Endodermal cell (in vitro differentiated cells): ENCODE results near the gene CYSLTR2. TPM values are rescaled to one million over a fixed set of nuclear protein-coding genes. Genes with fewer than 3 reads are reported as not detected.
A peak's percentile ranks its signal among the peaks of the same experiment; 100 is the strongest.

ENCODE experiments used
- DNase-seq: peaks from one replicate; pipeline ENCODE4 v3.0.0-alpha.2; 2017
- H3K27ac ChIP-seq: 2 replicates; pipeline ENCODE4 v1.5.1; 2013; ENCODE audit warnings: mild to moderate bottlenecking, low read depth, low read length, moderate library complexity
- H3K27me3 ChIP-seq: 2 replicates; pipeline ENCODE4 v1.6.1; 2013; ENCODE audit warnings: mild to moderate bottlenecking, low read length, moderate library complexity; ENCODE audit not compliant: insufficient read depth, control insufficient read depth, poor library complexity, severe bottlenecking
- H3K36me3 ChIP-seq: 2 replicates; pipeline ENCODE4 v1.7.0; 2013; ENCODE audit warnings: mild to moderate bottlenecking, low read length, moderate library complexity; ENCODE audit not compliant: control insufficient read depth, insufficient read depth
- H3K4me1 ChIP-seq: one replicate; pipeline ENCODE4 v1.7.0; 2013; ENCODE audit warnings: low read length; ENCODE audit not compliant: control insufficient read depth, insufficient read depth
- H3K4me3 ChIP-seq: 2 replicates; pipeline ENCODE4 v1.5.1; 2013; ENCODE audit warnings: mild to moderate bottlenecking, low read length, moderate library complexity
- H3K9ac ChIP-seq: 2 replicates; pipeline ENCODE4 v1.6.1; 2013; ENCODE audit warnings: mild to moderate bottlenecking, low read length, moderate library complexity; ENCODE audit not compliant: poor library complexity, severe bottlenecking; ENCODE audit errors: extremely low read depth
- H3K9me3 ChIP-seq: 2 replicates; pipeline ENCODE4 v1.6.1; 2013; ENCODE audit warnings: mild to moderate bottlenecking, low read length, moderate library complexity; ENCODE audit not compliant: control insufficient read depth
- H3K27ac Mint-ChIP-seq: 2 replicates; pipeline ENCODE4 v1.8.0; 2020; ENCODE audit warnings: mixed read lengths
- H3K27me3 Mint-ChIP-seq: 2 replicates; pipeline ENCODE4 v1.8.0; 2021; ENCODE audit warnings: mild to moderate bottlenecking, mixed read lengths; ENCODE audit not compliant: insufficient read depth
- H3K36me3 Mint-ChIP-seq: 2 replicates; pipeline ENCODE4 v1.8.0; 2020; ENCODE audit warnings: low read depth, mixed read lengths
- H3K4me1 Mint-ChIP-seq: 2 replicates; pipeline ENCODE4 v1.8.0; 2020; ENCODE audit warnings: mixed read lengths
- H3K4me3 Mint-ChIP-seq: 2 replicates; pipeline ENCODE4 v1.8.0; 2020; ENCODE audit warnings: mild to moderate bottlenecking, moderate library complexity, mixed read lengths
- H3K9me3 Mint-ChIP-seq: 2 replicates; pipeline ENCODE4 v1.8.0; 2020; ENCODE audit warnings: mild to moderate bottlenecking, mixed read lengths
- WGBS, 2 experiments: methylation state at CpG; one replicate each; pipeline versions ENCODE4 v1.1.5 to v1.1.7; 2013; ENCODE audit warnings: missing lambda C conversion rate in 2 of 2, mixed read lengths in 1 of 2; ENCODE audit not compliant: insufficient coverage in 1 of 2, insufficient read length in 1 of 2; 5-methylcytosine and 5-hydroxymethylcytosine counted together
- total RNA-seq, 2 donors: library from RNA; stranded (reverse); fragmentation: NEBNext Ultra II Directional in 1 of 2; extraction: Animal tissue kit (Norgen Biotek cat#: 25700) in 1 of 2; gene quantifications; 2 replicates in 1 of 2; 3 replicates in 1 of 2; pipeline ENCODE4 v1.2.1, GENCODE V29; 2021
- TF ChIP-seq, protein P1 (sequence below): fragments of 200-600 bp; sonication (generic); conservative IDR thresholded peaks from 2 replicates; pipeline ENCODE4 v1.5.0; 2021; ENCODE audit warnings: antibody characterized with exemption, mild to moderate bottlenecking

The CYSLTR2 gene
- total RNA-seq, 2 donors from 2014 or later = not detected

DNA sequence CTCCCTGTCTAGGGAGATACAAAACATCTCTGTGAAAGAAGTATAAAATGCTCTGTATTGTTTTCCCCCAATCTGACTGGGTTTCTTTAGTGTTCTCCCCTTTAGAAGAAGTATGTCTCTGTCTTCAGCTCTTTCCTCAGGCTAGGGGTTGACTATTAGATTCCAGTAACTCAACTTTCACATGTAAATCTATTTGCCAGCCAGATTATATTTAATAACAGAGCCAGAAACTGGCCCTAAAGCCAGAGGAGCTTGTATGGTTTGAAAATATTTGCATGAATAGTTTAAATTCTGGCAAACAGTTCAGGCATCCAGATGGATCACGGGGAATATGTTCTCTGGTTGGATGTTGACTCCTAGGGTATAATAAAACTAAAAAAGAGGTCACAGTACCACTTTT, 22.3 kb upstream of the CYSLTR2 start:
- no peak overlapping the region for H3K9ac ChIP-seq
- no peaks in the 10 kb centered on the region for H3K4me1 ChIP-seq
- 94% methylated on average over 1 of the region's 1 CpG; no CpG with 5 or more reads in 1 of the 2 experiments for WGBS, 2 experiments
- H3K9me3 ChIP-seq = peaks cover 18% of the 10 kb centered on the region
- no peaks in the 10 kb centered on the region for H3K36me3 Mint-ChIP-seq
- no peak overlapping the region for H3K27ac Mint-ChIP-seq
- no peak overlapping the region for H3K4me3 Mint-ChIP-seq
- H3K27me3 ChIP-seq = no peaks in the 10 kb centered on the region
- H3K27me3 Mint-ChIP-seq = no peaks in the 10 kb centered on the region
- DNase-seq = no peak
- no peak overlapping the region for H3K4me3 ChIP-seq
- TF ChIP-seq, protein P1, sequence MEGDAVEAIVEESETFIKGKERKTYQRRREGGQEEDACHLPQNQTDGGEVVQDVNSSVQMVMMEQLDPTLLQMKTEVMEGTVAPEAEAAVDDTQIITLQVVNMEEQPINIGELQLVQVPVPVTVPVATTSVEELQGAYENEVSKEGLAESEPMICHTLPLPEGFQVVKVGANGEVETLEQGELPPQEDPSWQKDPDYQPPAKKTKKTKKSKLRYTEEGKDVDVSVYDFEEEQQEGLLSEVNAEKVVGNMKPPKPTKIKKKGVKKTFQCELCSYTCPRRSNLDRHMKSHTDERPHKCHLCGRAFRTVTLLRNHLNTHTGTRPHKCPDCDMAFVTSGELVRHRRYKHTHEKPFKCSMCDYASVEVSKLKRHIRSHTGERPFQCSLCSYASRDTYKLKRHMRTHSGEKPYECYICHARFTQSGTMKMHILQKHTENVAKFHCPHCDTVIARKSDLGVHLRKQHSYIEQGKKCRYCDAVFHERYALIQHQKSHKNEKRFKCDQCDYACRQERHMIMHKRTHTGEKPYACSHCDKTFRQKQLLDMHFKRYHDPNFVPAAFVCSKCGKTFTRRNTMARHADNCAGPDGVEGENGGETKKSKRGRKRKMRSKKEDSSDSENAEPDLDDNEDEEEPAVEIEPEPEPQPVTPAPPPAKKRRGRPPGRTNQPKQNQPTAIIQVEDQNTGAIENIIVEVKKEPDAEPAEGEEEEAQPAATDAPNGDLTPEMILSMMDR = no peak
- no peaks in the 10 kb centered on the region for H3K36me3 ChIP-seq
- peaks cover 23% of the 10 kb centered on the region for H3K9me3 Mint-ChIP-seq
- peaks cover 7% of the 10 kb centered on the region for H3K4me1 Mint-ChIP-seq
- no peak overlapping the region for H3K27ac ChIP-seq

DNA sequence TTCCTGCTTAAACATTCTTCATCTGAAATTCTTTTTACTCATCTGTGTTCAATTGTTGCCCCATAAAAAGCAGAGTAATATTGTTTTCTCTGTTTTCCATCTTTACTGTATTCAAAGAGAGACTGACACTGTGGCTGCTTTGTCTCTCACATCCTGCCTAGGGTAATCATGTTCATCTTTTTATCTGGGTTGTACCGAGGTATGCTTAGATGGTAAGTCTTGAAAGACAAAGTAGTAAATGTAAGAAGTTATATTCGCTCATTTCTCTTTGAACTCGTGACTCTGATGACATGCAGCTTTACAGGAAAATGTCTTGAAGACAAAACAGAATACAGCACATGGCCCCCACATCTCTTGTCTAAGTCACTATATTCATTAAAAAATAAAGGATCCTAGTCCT, 20.0 kb upstream of the CYSLTR2 start:
- Mint-ChIP-seq H3K27me3 (no peaks in the 10 kb centered on the region), H3K36me3 (no peaks in the 10 kb centered on the region), H3K9me3 (peaks cover 35% of the 10 kb centered on the region), H3K4me1 (peaks cover 4% of the 10 kb centered on the region), H3K4me3 (no peak overlapping the region), H3K27ac (no peak overlapping the region)
- Histone ChIP-seq H3K4me1 (no peaks in the 10 kb centered on the region), H3K27me3 (no peaks in the 10 kb centered on the region), H3K27ac (no peak overlapping the region), H3K36me3 (no peaks in the 10 kb centered on the region), H3K9me3 (peaks cover 41% of the 10 kb centered on the region), H3K4me3 (no peak overlapping the region), H3K9ac (no peak overlapping the region)
- 91 to 93% methylated on average over 3 of the region's 3 CpGs for WGBS, 2 experiments
- TF ChIP-seq, protein P1 = no peak
- DNase-seq = no peak

DNA sequence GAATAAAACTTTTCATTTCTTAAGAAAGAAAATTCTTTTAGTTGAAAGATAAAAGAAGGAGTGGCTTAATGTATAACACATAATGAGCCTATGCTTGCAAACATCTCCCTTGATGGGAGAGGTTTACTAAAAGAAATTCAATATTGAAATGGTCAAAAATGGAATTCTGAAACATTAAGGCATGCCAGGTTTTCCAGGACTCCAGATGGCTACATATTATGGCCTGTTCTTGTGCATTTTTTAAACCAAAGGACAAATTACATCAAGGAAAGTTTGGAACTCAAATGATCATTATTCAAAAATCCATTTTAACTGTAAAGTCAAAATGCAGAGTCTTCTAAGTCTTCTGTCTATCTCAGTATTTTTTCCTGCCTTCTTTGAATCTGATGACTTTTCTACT, 19.1 kb upstream of the CYSLTR2 start:
- no peaks in the 10 kb centered on the region for H3K36me3 Mint-ChIP-seq
- H3K27me3 Mint-ChIP-seq = no peaks in the 10 kb centered on the region
- Histone ChIP-seq H3K9me3 (peaks cover 45% of the 10 kb centered on the region), H3K4me3 (peak overlapping the region; percentile 43), H3K9ac (no peak overlapping the region), H3K36me3 (no peaks in the 10 kb centered on the region), H3K27me3 (no peaks in the 10 kb centered on the region), H3K27ac (no peak overlapping the region), H3K4me1 (no peaks in the 10 kb centered on the region)
- no peak overlapping the region for H3K27ac Mint-ChIP-seq
- no peaks in the 10 kb centered on the region for H3K4me1 Mint-ChIP-seq
- TF ChIP-seq, protein P1 = no peak
- H3K4me3 Mint-ChIP-seq = no peak overlapping the region
- peaks cover 34% of the 10 kb centered on the region for H3K9me3 Mint-ChIP-seq
- no peak for DNase-seq
